Peyer's patch (tissue), 4 donors: ENCODE data around the gene SLC5A3. TPM values are rescaled to one million over a fixed set of nuclear protein-coding genes. Genes with fewer than 3 reads are reported as not detected.

Source experiments
- DNase-seq, 3 donors: peaks; one replicate each; pipeline ENCODE4 v3.0.0-alpha.2; 2017 to 2019
- H3K27ac ChIP-seq, 4 donors: fragments of 200-600 bp; sonication (generic); one replicate each; pipeline ENCODE4 v1.5.1; 2016 to 2019
- H3K27me3 ChIP-seq, 2 donors: fragments of 200-600 bp; sonication (generic); one replicate each; pipeline ENCODE4 v1.5.1; 2019
- H3K36me3 ChIP-seq, 3 donors: fragments of 200-600 bp; sonication (generic); one replicate each; pipeline ENCODE4 v1.5.1; 2016 to 2019
- H3K4me1 ChIP-seq, 4 donors: fragments of 200-600 bp; sonication (generic); one replicate each; pipeline ENCODE4 v1.5.1; 2016 to 2019
- H3K4me3 ChIP-seq, 4 donors: fragments of 200-600 bp; sonication (generic); 1 replicate in 3 of 4; 2 replicates in 1 of 4; pipeline ENCODE4 v1.5.1; 2016 to 2019; ENCODE audit warnings: mild to moderate bottlenecking in 1 of 4
- H3K9me3 ChIP-seq, 4 donors: fragments of 200-600 bp; sonication (generic); one replicate each; pipeline ENCODE4 v1.5.1; 2016 to 2019; ENCODE audit warnings: mild to moderate bottlenecking in 1 of 4
- CTCF ChIP-seq, 6 experiments: fragments of 450-650 bp in 4 of 6; fragments of 200-600 bp in 2 of 6; sonication (generic) in 1 of 6; IDR thresholded peaks; one replicate each; pipeline ENCODE4 v1.5.1; 2017 to 2019; ENCODE audit warnings: antibody characterized with exemption in 6 of 6, mild to moderate bottlenecking in 3 of 6, moderate library complexity in 1 of 6
- POLR2A ChIP-seq, 2 donors: fragments of 450-650 bp; IDR thresholded peaks; one replicate each; pipeline ENCODE4 v1.5.1; 2017; ENCODE audit warnings: antibody characterized with exemption in 2 of 2, mild to moderate bottlenecking in 2 of 2, moderate library complexity in 2 of 2
- total RNA-seq, 4 donors: library from RNA; depleted of rRNA; stranded (reverse); fragments of >200 nt; gene quantifications; one replicate each; pipeline ENCODE4 v1.1.0, GENCODE V29; 2016

Gene SLC5A3
- total RNA-seq, 4 donors from 2014 or later = 15.8 to 20.5 (median 17.7) TPM

GRCh38 chr21:34042735-34043134 is 30.6 kb upstream of the SLC5A3 start:
- TF ChIP-seq POLR2A (IDR thresholded peaks at IDR 0.05) (no peak), CTCF (IDR thresholded peaks at IDR 0.05) (no peak)
- H3K27me3 ChIP-seq = no peaks in the 10 kb centered on the region
- H3K36me3 ChIP-seq = no peaks in the 10 kb centered on the region

GRCh38 chr21:34043333-34043732 is 30.0 kb upstream of the SLC5A3 start:
- TF ChIP-seq CTCF (IDR thresholded peaks at IDR 0.05) (no peak), POLR2A (IDR thresholded peaks at IDR 0.05) (no peak)
- no peak overlapping the region for H3K27ac ChIP-seq
- H3K4me3 ChIP-seq = no peak overlapping the region
- H3K9me3 ChIP-seq = no peaks in the 10 kb centered on the region
- no peaks in the 10 kb centered on the region for H3K4me1 ChIP-seq
- H3K36me3 ChIP-seq = no peaks in the 10 kb centered on the region
- H3K27me3 ChIP-seq = no peaks in the 10 kb centered on the region
- DNase-seq = no peak

More at GRCh38 chr21:34042735-34043134, 30.6 kb upstream of the SLC5A3 start:
- DNase-seq = no peak
- Histone ChIP-seq H3K9me3 (no peaks in the 10 kb centered on the region), H3K4me1 (no peaks in the 10 kb centered on the region), H3K27ac (no peak overlapping the region), H3K4me3 (no peak overlapping the region)

- H3K4me1 ChIP-seq = no peaks in the 10 kb centered on the region
- H3K9me3 ChIP-seq = no peaks in the 10 kb centered on the region
- TF ChIP-seq POLR2A (IDR thresholded peaks at IDR 0.05) = no peak
- no peak for TF ChIP-seq CTCF (IDR thresholded peaks at IDR 0.05)
- no peaks in the 10 kb centered on the region for H3K36me3 ChIP-seq
- DNase-seq = no peak
- H3K4me3 ChIP-seq = no peak overlapping the region
- H3K27ac ChIP-seq = no peak overlapping the region
- no peaks in the 10 kb centered on the region for H3K27me3 ChIP-seq
Observed at GRCh38 chr21:34046917-34047316, 26.5 kb upstream of the SLC5A3 start.

- Histone ChIP-seq H3K27ac (no peak overlapping the region), H3K4me1 (no peaks in the 10 kb centered on the region), H3K36me3 (no peaks in the 10 kb centered on the region), H3K9me3 (no peaks in the 10 kb centered on the region), H3K4me3 (no peak overlapping the region), H3K27me3 (no peaks in the 10 kb centered on the region)
- DNase-seq = no peak
- no peak for TF ChIP-seq CTCF (IDR thresholded peaks at IDR 0.05)
- no peak for TF ChIP-seq POLR2A (IDR thresholded peaks at IDR 0.05)
Observed at GRCh38 chr21:34047835-34048234, 25.5 kb upstream of the SLC5A3 start.

- no peaks in the 10 kb centered on the region for H3K9me3 ChIP-seq
- H3K27ac ChIP-seq = no peak overlapping the region
- peaks cover 0 to 6% (median 2%) of the 10 kb centered on the region in 4 donors for H3K4me1 ChIP-seq
- H3K27me3 ChIP-seq = no peaks in the 10 kb centered on the region
- H3K4me3 ChIP-seq = no peak overlapping the region
- no peak for DNase-seq
- TF ChIP-seq CTCF (IDR thresholded peaks at IDR 0.05) = no peak
- no peak for TF ChIP-seq POLR2A (IDR thresholded peaks at IDR 0.05)
- H3K36me3 ChIP-seq = no peaks in the 10 kb centered on the region
Observed at GRCh38 chr21:34052171-34052570, 21.2 kb upstream of the SLC5A3 start.

GRCh38 chr21:34054259-34054658 is 19.1 kb upstream of the SLC5A3 start:
- no peak for DNase-seq
- H3K4me3 ChIP-seq = no peak overlapping the region
- H3K4me1 ChIP-seq = peaks cover 0 to 6% (median 2%) of the 10 kb centered on the region in 4 donors
- no peaks in the 10 kb centered on the region for H3K9me3 ChIP-seq
- no peaks in the 10 kb centered on the region for H3K36me3 ChIP-seq
- no peaks in the 10 kb centered on the region for H3K27me3 ChIP-seq
- no peak overlapping the region for H3K27ac ChIP-seq
- TF ChIP-seq CTCF (IDR thresholded peaks at IDR 0.05) (no peak), POLR2A (IDR thresholded peaks at IDR 0.05) (no peak)
